Spleen (tissue), 11 donors: ENCODE data around the gene NT5DC3. TPM values are rescaled to one million over a fixed set of nuclear protein-coding genes. Genes with fewer than 3 reads are reported as not detected.

Experiments used
- DNase-seq: peaks from one replicate; pipeline ENCODE4 v3.0.0-alpha.2; 2020
- H3K27ac ChIP-seq, 8 donors: fragments of 200-600 bp; sonication (generic) in 7 of 8; 1 replicate in 4 of 8; 2 replicates in 4 of 8; pipeline versions ENCODE4 v1.5.0 to v1.8.0; 2016 to 2021; ENCODE audit warnings: inconsistent platforms in 4 of 8, mild to moderate bottlenecking in 4 of 8, moderate library complexity in 1 of 8
- H3K27me3 ChIP-seq, 7 donors: fragments of 200-600 bp; sonication (generic) in 6 of 7; replicated peaks in 1 of 7; 1 replicate in 4 of 7; 2 replicates in 3 of 7; pipeline versions ENCODE4 v1.5.0 to v1.8.0; 2016 to 2021; ENCODE audit warnings: inconsistent platforms in 3 of 7, mild to moderate bottlenecking in 1 of 7
- H3K36me3 ChIP-seq, 6 donors: fragments of 200-600 bp; sonication (generic) in 5 of 6; 1 replicate in 4 of 6; 2 replicates in 2 of 6; pipeline versions ENCODE4 v1.5.0 to v1.8.0; 2016 to 2021; ENCODE audit warnings: inconsistent platforms in 2 of 6
- H3K4me1 ChIP-seq, 6 donors: fragments of 200-600 bp; sonication (generic) in 5 of 6; 1 replicate in 3 of 6; 2 replicates in 3 of 6; pipeline versions ENCODE4 v1.5.0 to v1.8.0; 2016 to 2021; ENCODE audit warnings: inconsistent platforms in 3 of 6
- H3K4me3 ChIP-seq, 8 donors: fragments of 200-600 bp; sonication (generic) in 7 of 8; 1 replicate in 4 of 8; 2 replicates in 4 of 8; pipeline versions ENCODE4 v1.5.0 to v1.8.0; 2016 to 2021; ENCODE audit warnings: inconsistent platforms in 4 of 8, mild to moderate bottlenecking in 4 of 8, moderate library complexity in 2 of 8
- H3K9me3 ChIP-seq, 8 donors: fragments of 200-600 bp; sonication (generic) in 7 of 8; 1 replicate in 4 of 8; 2 replicates in 4 of 8; pipeline versions ENCODE4 v1.5.0 to v1.8.0; 2016 to 2021; ENCODE audit warnings: inconsistent platforms in 4 of 8
- POLR2A ChIP-seq, 3 donors: fragments of 450-650 bp; IDR thresholded peaks; one replicate each; pipeline ENCODE4 v1.5.1; 2017; ENCODE audit warnings: antibody characterized with exemption in 3 of 3, mild to moderate bottlenecking in 1 of 3
- POLR2AphosphoS5 ChIP-seq, 3 donors: sonication (generic); formaldehyde crosslinking; IDR thresholded peaks; one replicate each; pipeline ENCODE4 v1.5.1; 2017; ENCODE audit warnings: antibody characterized with exemption in 3 of 3
- WGBS, 5 donors: extraction: QIAGEN DNeasy Blood & Tissue Kit in 3 of 5; methylation state at CpG; one replicate each; pipeline versions ENCODE4 v1.1.5 to v1.1.7; 2013 to 2018; 5-methylcytosine and 5-hydroxymethylcytosine counted together
- intact Hi-C: fragments of 100-400 bp; cut with DNase I; formaldehyde crosslinking; loops from one replicate; pipeline ENCODE4 v1.15.0; 2023; ENCODE audit warnings: low total_unique reads
- polyA plus RNA-seq, 3 donors: library from polyadenylated mRNA; stranded (reverse); fragments of 200-250 nt; gene quantifications; one replicate each; pipeline ENCODE4 v1.2.1, GENCODE V29; 2013
- total RNA-seq, 7 donors: library from RNA; depleted of rRNA in 3 of 7; stranded (reverse); fragments of >200 nt in 3 of 7; fragmentation: NEBNext Ultra II Directional in 4 of 7; extraction: Animal tissue kit (Norgen Biotek cat#: 25700) in 4 of 7; gene quantifications; one replicate each; pipeline versions ENCODE4 v1.1.0 to v1.2.1, GENCODE V29; 2016 to 2021
- TF ChIP-seq, protein P1 (sequence below), 11 experiments: fragments of 200-600 bp in 7 of 11; fragments of 450-650 bp in 4 of 11; sonication (generic) in 4 of 11; IDR thresholded peaks in 8 of 11; conservative IDR thresholded peaks in 3 of 11; 1 replicate in 7 of 11; 2 replicates in 4 of 11; pipeline versions ENCODE4 v1.4.0 to v1.8.0; 2016 to 2021; ENCODE audit warnings: antibody characterized with exemption in 11 of 11, inconsistent platforms in 4 of 11, mild to moderate bottlenecking in 1 of 11
- donor health status: healthy with polysubstance abuse.
- donor health status: DM: no; HTN: no; CAD: no; lungs with moderate emphysema.
- donor health status: DM: no; HTN: no; CAD: no.
- donor health status: Bipolar disorder and iron deficiency.
- donor health status: healthy.
- donor health status: DM: no; HTN: no; CAD: no.
- donor health status: DM: yes; HTN: yes; CAD: no.

The NT5DC3 gene
- total and polyA plus RNA-seq, 10 donors, result 0.56 to 8.0 (median 3.1) TPM

DNA sequence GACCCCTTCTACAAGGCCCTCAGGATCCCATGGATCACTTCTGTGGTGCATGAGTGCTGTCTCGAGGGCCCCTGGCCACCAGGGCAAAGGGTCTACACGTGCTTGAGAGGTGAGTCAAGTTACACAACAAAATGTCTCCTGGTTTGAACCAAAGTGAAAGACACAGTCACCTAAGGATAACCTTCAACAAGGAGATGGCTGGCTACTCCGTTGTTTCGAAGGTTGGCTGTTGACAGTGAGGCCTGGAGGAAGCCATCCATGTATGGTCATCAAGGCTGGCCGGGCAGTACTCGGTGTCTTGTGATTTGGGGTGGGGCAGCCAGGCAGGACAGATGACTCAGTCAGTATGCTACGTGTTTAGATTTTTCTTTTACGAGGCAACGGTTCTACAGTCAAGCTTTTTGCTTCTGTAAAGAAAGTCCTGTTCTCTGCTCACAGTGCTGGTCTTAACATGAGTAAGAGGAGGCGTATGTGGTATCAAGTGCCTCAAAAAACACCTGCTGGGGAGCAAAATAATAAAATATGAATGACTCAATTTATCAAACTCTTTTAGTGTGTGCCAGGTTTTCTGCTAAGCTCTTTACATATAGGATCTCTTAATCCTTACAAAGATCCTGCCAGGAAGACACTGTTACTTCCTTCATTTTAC is 18.0 kb upstream of the NT5DC3 start:
- no peaks in the 10 kb centered on the region for H3K9me3 ChIP-seq
- no peaks in the 10 kb centered on the region for H3K4me1 ChIP-seq
- WGBS, 5 donors, result 73 to 92% (median 78%) methylated on average over 10 of the region's 10 CpGs
- no peak overlapping the region for H3K27ac ChIP-seq
- TF ChIP-seq POLR2AphosphoS5 (IDR thresholded peaks at IDR 0.05) (no peak), POLR2A (IDR thresholded peaks at IDR 0.05) (no peak)
- TF ChIP-seq, protein P1, sequence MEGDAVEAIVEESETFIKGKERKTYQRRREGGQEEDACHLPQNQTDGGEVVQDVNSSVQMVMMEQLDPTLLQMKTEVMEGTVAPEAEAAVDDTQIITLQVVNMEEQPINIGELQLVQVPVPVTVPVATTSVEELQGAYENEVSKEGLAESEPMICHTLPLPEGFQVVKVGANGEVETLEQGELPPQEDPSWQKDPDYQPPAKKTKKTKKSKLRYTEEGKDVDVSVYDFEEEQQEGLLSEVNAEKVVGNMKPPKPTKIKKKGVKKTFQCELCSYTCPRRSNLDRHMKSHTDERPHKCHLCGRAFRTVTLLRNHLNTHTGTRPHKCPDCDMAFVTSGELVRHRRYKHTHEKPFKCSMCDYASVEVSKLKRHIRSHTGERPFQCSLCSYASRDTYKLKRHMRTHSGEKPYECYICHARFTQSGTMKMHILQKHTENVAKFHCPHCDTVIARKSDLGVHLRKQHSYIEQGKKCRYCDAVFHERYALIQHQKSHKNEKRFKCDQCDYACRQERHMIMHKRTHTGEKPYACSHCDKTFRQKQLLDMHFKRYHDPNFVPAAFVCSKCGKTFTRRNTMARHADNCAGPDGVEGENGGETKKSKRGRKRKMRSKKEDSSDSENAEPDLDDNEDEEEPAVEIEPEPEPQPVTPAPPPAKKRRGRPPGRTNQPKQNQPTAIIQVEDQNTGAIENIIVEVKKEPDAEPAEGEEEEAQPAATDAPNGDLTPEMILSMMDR (IDR thresholded peaks at IDR 0.05 in 8 of 11, conservative IDR thresholded peaks at IDR 0.05 in 3 of 11), result no peak
- H3K4me3 ChIP-seq, result no peak overlapping the region
- intact Hi-C loops, result no loop called here
- H3K36me3 ChIP-seq, result no peaks in the 10 kb centered on the region
- DNase-seq, result no peak
- peaks cover 0 to 4% (median 0%) of the 10 kb centered on the region in 7 donors for H3K27me3 ChIP-seq

DNA sequence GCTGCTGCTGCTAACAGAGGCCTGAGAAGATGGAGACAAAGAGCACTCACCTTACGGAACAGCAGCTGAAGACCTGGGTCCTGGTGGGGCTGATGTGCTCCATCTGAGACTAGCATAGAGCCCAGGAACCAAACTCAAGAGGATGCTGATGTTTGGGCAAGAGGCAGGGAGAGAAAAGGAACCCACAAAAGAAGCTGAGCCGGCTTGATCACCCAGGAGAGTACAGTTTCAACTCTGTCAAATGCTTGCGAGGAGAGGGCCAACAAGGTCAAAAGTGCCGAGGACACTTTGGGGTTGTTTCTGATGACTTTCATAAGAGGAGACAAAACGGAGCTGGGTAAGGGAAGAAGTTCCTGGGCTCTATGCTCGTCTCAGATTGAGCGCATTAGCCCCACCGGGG is 17.3 kb upstream of the NT5DC3 start:
- no peaks in the 10 kb centered on the region for H3K36me3 ChIP-seq
- H3K4me1 ChIP-seq, result no peaks in the 10 kb centered on the region
- H3K27ac ChIP-seq, result no peak overlapping the region
- 85 to 95% (median 94%) methylated on average over 8 of the region's 8 CpGs for WGBS, 5 donors
- H3K9me3 ChIP-seq, result no peaks in the 10 kb centered on the region
- no peak for TF ChIP-seq POLR2AphosphoS5 (IDR thresholded peaks at IDR 0.05)
- TF ChIP-seq, protein P1 (IDR thresholded peaks at IDR 0.05 in 8 of 11, conservative IDR thresholded peaks at IDR 0.05 in 3 of 11), result no peak
- TF ChIP-seq POLR2A (IDR thresholded peaks at IDR 0.05), result no peak
- peaks cover 0 to 4% (median 0%) of the 10 kb centered on the region in 7 donors for H3K27me3 ChIP-seq
- no peak overlapping the region for H3K4me3 ChIP-seq
- intact Hi-C loops, result no loop called here
- DNase-seq, result no peak

GRCh38 chr12:103857164-103857563 is 16.1 kb upstream of the NT5DC3 start:
- no peak for DNase-seq
- H3K4me1 ChIP-seq, result no peaks in the 10 kb centered on the region
- H3K36me3 ChIP-seq, result no peaks in the 10 kb centered on the region
- no peaks in the 10 kb centered on the region for H3K9me3 ChIP-seq
- H3K27me3 ChIP-seq, result peaks cover 0 to 4% (median 0%) of the 10 kb centered on the region in 7 donors
- no peak for TF ChIP-seq POLR2A (IDR thresholded peaks at IDR 0.05)
- TF ChIP-seq, protein P1 (IDR thresholded peaks at IDR 0.05 in 8 of 11, conservative IDR thresholded peaks at IDR 0.05 in 3 of 11), result no peak
- no peak for TF ChIP-seq POLR2AphosphoS5 (IDR thresholded peaks at IDR 0.05)
- 57 to 87% (median 75%) methylated on average over 2 of the region's 2 CpGs for WGBS, 5 donors
- H3K27ac ChIP-seq, result no peak overlapping the region
- intact Hi-C loops, result no loop called here
- no peak overlapping the region for H3K4me3 ChIP-seq

GRCh38 chr12:103855896-103856657 is 15.0 kb upstream of the NT5DC3 start:
- no peak for DNase-seq
- TF ChIP-seq POLR2AphosphoS5 (IDR thresholded peaks at IDR 0.05), result no peak
- TF ChIP-seq POLR2A (IDR thresholded peaks at IDR 0.05), result no peak
- TF ChIP-seq, protein P1 (IDR thresholded peaks at IDR 0.05 in 8 of 11, conservative IDR thresholded peaks at IDR 0.05 in 3 of 11), result no peak
- H3K4me3 ChIP-seq, result no peak overlapping the region
- H3K27me3 ChIP-seq, result peaks cover 0 to 4% (median 0%) of the 10 kb centered on the region in 7 donors
- intact Hi-C loops, result no loop called here
- H3K36me3 ChIP-seq, result no peaks in the 10 kb centered on the region
- WGBS, 5 donors, result 73 to 96% (median 89%) methylated on average over 8 of the region's 8 CpGs
- H3K27ac ChIP-seq, result no peak overlapping the region
- no peaks in the 10 kb centered on the region for H3K9me3 ChIP-seq
- no peaks in the 10 kb centered on the region for H3K4me1 ChIP-seq
